GM12892 (cell line): ENCODE measurements around the gene MAX. TPM values are rescaled to one million over a fixed set of nuclear protein-coding genes. Genes with fewer than 3 reads are reported as not detected.
A peak's percentile ranks its signal among the peaks of the same experiment; 100 is the strongest.

Source experiments
- DNase-seq: peaks from one replicate; pipeline ENCODE4 v3.0.0; 2011; ENCODE audit not compliant: insufficient read length
- FAIRE-seq: peaks from 2 replicates; lab custom pipeline; 2011; peaks lifted over from hg19 to GRCh38; lab: Jason Lieb, UNC
- POLR2A ChIP-seq: IDR thresholded peaks from 2 replicates; pipeline ENCODE4 v1.6.1; 2011; ENCODE audit warnings: low read depth, low read length, control low read depth
- POLR2AphosphoS5 ChIP-seq: IDR thresholded peaks from 2 replicates; pipeline ENCODE4 v1.6.1; 2011; ENCODE audit warnings: low read depth, low read length, control low read depth
- TAF1 ChIP-seq: IDR thresholded peaks from 2 replicates; pipeline ENCODE4 v1.6.1; 2011; ENCODE audit warnings: low read depth, mild to moderate bottlenecking, control low read depth, low read length, borderline replicate concordance
- polyA plus RNA-seq: library from polyadenylated mRNA; unstranded; fragments of >200 nt; gene quantifications from one replicate; pipeline ENCODE4 v1.2.1, GENCODE V29; 2012; ENCODE audit warnings: missing spikeins, inconsistent platforms; ENCODE audit not compliant: missing spikeins

The MAX gene, protein sequence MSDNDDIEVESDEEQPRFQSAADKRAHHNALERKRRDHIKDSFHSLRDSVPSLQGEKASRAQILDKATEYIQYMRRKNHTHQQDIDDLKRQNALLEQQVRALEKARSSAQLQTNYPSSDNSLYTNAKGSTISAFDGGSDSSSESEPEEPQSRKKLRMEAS
- 44.2 TPM for polyA plus RNA-seq

DNA sequence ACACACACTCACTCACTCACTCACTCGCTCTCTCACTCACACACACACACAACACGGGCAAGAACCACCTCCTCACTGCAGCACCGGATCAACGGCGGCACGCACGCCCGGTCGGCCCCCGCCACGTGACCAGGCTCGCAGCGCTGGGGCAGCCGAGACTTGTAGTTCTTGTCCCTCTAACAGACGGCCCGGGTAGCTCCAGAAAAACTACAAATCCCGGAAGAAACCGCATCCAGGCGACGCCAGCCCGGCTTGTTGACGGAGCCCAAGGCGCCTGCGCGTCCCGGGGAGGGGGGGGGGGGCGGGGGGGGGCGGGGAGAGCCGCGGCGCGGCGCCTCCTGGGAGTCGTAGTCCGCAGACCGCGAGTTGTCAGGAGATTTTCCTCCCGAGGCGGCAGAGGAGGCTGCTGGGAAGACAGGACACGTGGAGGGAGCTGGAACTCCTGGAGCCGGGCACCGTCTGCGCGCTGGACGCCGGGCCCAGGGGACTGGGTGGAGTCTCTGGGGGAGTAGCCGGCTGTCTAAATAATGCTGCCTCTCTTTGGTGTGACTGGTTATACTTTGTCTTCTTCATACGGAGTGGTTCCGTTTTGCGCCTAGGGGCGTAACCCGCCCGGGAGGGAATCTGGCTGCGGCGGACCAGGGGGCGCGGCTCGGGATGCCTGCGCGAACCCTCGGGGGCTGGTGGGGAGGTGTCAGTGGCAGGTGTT is at the start of gene MAX:
TSS of gene MAX (minus strand) at position 77 of the 709 bp plus-strand sequence. CDS start 178 bp downstream, outside the sequence.
- FAIRE-seq, result peak; percentile 95
- TF ChIP-seq POLR2A, result peak; percentile 86
- TF ChIP-seq TAF1, result peak; percentile 79
- peak; percentile 90 for TF ChIP-seq POLR2AphosphoS5

DNA sequence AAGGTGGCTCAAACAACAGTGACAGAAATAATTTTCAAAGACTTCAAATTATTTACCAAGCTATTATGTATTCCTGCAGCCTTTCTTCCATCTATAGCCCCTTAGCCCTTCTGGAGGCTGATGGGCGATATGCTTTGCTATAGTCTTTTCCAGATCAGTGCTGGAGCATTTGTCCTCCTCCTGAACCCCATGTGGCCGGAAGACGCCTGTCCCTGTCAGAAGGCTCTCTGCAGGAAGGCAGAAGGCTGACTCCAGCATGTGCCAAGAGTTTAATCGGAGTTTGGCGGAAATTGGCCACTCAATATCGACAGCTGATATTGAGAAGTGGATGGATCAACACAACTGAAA is 49.3 kb upstream of the MAX start:
- TF ChIP-seq TAF1 (no peak), POLR2AphosphoS5 (no peak), POLR2A (no peak)
- DNase-seq (no peak), FAIRE-seq (no peak)

More for the DNA sequence above, at the start of gene MAX:
- DNase-seq, result peak; percentile 90

DNA sequence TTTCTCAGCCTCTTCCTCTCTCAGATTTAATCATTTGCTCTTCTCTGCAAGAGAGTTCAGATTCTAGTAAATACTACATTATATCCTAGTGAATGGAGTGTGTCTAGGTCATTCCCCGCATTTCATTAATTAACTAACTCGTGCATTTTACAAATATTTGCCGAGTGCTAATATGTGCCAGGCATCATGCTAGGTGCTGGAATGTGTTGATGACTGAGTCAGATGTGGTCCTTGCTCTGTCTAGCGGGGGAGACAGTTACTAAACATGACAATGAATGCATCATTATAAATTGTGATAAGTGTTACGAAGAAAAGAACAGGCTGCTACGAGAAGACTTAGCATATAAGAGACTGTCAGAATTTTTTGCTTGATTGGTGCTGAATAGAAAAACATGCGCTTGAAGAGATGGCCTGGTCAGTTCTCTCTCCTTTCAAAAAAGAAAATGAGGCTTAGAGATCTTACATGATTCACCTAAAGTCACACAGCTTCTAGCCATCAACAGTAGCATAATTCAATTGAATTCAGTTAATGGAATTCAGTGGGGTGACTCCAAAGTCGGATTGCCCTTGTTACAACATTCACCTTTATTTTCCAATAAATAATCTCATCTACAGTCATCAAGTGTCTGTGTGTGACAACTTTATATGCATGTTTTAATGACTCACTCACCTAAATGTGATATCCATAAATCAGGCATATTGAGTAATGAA is 48.7 kb upstream of the MAX start:
- DNase-seq, result no peak
- no peak for TF ChIP-seq POLR2AphosphoS5
- no peak for TF ChIP-seq POLR2A
- no peak for TF ChIP-seq TAF1
- no peak for FAIRE-seq

DNA sequence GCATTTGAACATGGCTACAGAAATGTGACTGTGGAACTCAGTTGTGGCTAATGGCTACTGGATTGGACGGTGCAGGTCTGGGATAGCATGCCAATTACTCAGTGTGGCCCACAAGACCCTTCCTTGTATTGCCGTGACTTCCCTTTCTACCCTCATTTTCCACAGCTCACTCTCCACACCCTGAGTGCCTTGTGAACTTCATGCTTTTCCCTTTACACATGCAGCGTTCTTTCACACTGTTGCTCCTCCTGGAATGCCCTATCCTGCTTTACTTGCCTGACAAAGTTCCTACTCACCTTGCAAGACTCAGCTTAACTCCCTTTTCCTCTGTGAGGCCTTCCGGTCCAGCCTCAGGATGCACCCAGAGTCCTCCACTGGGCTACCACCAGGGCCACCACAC is 46.8 kb upstream of the MAX start:
- DNase-seq (no peak), FAIRE-seq (no peak)
- TF ChIP-seq POLR2A, result no peak
- no peak for TF ChIP-seq POLR2AphosphoS5
- no peak for TF ChIP-seq TAF1

DNA sequence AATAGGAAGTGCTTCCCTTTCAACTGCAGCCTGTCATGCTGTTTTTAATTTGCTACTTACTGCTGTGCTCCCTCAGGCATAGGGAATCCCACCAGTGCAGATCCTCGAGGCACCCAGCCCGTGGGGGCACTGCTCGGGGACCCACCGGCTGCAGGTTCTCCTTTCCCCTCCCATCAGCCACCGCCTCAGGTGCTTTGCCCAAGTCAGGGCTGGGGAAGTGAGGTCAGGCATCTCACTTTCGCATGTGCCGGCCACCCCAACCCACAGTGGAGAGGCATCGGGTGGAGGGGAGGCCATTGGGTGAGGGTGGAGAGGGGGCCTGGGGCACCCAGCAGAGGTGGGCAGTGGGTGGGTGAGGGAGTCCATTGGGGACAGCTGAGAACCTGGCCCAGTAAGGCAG is 41.9 kb upstream of the MAX start:
- FAIRE-seq (no peak), DNase-seq (no peak)
- TF ChIP-seq POLR2A (no peak), TAF1 (no peak), POLR2AphosphoS5 (no peak)

DNA sequence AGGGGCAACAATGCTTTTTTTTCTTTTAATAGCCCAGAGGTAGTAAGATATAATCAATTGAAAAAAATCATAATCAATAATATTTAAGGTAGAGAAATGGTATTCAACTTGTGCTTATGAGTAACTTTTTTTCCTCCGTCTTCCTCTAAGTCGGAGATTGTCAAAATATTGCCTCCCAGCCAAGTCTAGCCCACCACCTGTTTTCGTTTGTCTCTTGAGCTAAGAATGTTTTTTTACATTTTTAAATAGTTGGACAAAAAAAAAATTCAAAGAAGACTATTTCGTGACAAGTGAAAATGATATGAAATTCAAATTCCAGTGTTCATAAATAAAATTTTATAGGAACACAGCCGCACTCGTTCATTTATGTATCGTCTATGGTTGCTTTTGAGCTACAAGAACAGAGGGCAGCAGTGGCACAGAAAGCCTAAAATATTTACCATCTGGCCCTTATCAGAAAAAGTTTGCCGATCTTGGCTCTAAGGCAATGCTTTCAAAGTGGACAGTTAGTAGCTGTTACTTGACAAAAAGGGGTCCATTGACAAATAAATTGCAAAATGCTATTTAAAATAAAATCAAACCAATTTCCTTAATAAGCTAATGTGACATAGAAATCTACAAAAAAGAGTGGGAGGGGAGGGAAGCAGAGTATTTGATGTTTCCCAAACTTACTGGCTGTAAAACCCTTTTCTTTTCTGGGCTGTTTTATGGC is 40.8 kb upstream of the MAX start:
- FAIRE-seq (no peak), DNase-seq (no peak)
- TF ChIP-seq POLR2A, result no peak
- no peak for TF ChIP-seq TAF1
- no peak for TF ChIP-seq POLR2AphosphoS5

DNA sequence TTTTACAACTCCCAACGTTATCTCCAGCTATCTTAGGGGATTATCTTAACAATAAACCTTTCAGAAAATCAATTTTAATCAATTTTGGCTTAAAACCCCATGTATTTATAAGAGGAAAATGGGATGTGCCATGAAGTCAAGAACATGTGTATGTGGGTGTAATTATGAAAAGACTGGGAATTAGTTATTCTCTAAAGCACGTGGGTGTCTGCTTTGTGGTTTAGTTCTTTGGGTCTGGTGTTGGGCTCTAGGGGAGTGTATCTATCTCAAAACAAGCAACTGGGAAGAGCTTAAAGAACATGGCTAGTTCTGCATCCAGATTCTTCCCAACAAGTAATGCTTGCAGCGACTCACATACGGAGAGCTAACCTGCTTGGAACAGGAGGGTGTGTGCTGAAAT is 40.1 kb upstream of the MAX start:
- no peak for TF ChIP-seq TAF1
- TF ChIP-seq POLR2A, result no peak
- no peak for TF ChIP-seq POLR2AphosphoS5
- FAIRE-seq, result no peak
- no peak for DNase-seq

DNA sequence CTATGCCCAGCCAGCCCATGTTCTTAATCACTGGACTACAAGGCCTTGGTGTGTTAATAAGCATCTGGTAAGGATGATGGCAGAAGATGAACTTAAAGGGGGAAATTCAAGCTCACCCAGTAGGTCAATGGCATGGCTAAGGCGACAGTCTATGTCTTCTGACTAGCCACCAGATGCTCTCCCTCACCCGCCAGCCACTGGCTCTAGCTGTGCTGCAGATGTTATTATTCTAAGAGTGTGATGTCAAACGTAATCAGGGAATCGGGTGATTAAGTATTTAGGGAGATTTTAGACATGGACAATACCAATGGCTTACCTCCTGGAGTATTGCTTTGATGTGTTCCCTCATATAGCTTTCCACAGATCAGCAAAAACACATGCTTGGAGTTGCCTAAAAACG is 39.2 kb upstream of the MAX start:
- DNase-seq (no peak), FAIRE-seq (no peak)
- TF ChIP-seq TAF1 (no peak), POLR2A (no peak), POLR2AphosphoS5 (no peak)

DNA sequence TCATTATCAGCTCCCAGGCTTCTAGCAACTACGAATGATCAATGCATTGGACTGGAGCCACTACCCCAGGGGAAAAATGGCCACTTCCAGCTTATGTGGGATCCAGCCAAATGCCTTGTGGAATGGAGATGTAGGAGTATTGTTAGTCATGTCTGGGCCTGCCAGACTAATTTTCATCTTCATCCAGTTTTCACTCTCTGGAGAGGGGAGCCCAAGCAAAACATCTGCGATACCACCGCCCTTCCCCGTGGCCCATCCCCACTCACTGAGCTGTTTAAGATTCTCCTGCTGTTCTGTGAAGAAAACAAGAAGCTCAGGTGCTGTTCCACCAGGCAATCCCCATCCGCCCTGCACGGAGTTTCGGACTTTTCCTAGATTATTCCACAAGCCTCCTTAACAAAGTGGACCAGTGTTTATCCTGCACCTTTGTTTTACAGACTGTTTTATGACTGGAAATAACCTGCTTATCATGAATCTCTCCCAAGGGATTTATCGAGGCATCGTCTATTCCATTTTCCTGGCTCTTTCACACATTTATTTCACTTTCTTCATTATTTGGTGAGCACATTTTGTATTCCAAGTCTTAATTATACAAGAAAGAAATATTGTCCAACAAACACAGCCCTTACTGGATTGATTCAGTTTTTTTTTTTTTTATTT is 35.5 kb upstream of the MAX start:
- FAIRE-seq, result no peak
- DNase-seq, result no peak
- TF ChIP-seq TAF1 (no peak), POLR2AphosphoS5 (no peak), POLR2A (no peak)

DNA sequence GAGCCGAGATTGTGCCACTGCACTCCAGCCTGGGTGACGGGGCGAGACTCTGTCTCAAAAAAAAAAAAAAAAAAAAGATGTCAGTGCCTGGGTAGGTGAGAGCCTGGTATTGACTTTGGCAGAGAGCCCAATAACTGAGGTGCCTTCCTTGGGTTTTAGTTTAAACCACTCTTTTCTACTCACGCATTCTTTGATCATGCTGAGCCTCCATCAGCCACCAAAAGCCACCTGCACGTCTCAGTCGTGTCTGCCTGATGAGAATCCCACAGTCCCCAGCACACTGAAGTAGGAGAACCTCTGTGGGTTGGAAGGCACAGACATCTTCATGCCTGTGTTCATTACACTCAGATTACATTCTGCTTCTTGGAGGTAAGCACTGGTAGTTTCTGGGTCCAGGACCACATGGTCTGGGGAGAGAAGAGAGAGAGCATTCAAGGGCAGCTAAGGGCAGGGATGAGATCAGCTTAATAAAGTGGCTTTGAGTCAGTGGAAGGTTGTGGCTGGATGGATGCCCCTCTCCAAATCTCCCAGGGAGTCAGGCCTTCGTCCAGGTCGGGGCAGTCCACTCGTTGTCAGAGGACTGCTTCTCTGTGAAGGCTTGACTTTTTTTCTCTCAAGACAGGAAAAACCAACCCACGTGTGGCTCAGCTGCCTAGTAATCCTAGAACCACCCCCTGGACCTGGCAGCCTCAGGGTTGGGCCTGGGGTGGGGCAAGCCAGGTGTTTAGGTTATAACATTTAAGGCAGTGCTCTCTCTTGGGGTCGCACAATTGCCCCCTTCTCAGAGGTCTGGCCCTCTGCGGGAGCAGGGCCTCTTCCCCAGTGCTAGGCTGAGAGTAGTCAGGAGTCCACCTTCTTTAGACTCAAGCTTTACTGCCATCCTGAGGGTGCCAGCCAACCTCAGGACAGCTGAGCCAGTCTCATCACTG is 32.6 kb upstream of the MAX start:
- DNase-seq (no peak), FAIRE-seq (no peak)
- TF ChIP-seq POLR2AphosphoS5, result no peak
